Mucosa of descending colon (tissue), 3 donors: ENCODE measurements around the gene DCTN3. TPM values are rescaled to one million over a fixed set of nuclear protein-coding genes. Genes with fewer than 3 reads are reported as not detected.

ENCODE experiments used
- ATAC-seq: fragments of 200-7000 bp; cut with Tn5 transposase; one replicate; pipeline ENCODE4 v1.9.1; 2020; ENCODE audit warnings: mild to moderate bottlenecking, moderate library complexity
- DNase-seq, 3 donors: peaks; one replicate each; pipeline ENCODE4 v3.0.0-alpha.2; 2020
- H3K36me3 ChIP-seq: fragments of 200-600 bp; one replicate; pipeline ENCODE4 v1.8.0; 2021; ENCODE audit warnings: low read depth, mild to moderate bottlenecking
- H3K4me1 ChIP-seq: fragments of 200-600 bp; one replicate; pipeline ENCODE4 v1.8.0; 2021; ENCODE audit warnings: low read depth, mild to moderate bottlenecking
- H3K4me3 ChIP-seq: fragments of 200-600 bp; one replicate; pipeline ENCODE4 v1.8.0; 2021; ENCODE audit warnings: mild to moderate bottlenecking
- H3K9me3 ChIP-seq: fragments of 200-600 bp; one replicate; pipeline ENCODE4 v1.8.0; 2021; ENCODE audit warnings: mild to moderate bottlenecking
- intact Hi-C, 2 donors: fragments of 100-400 bp; cut with DNase I in 1 of 2; cut with micrococcal nuclease in 1 of 2; formaldehyde crosslinking; loops; one replicate each; pipeline versions ENCODE4 v1.11.0 to v1.11.1; 2022; cut with DNase I, micrococcal nuclease
- total RNA-seq, 3 donors: library from RNA; stranded (reverse); fragmentation: NEBNext Ultra II Directional in 2 of 3; extraction: Animal tissue kit (Norgen Biotek cat#: 25700) in 2 of 3; gene quantifications; one replicate each; pipeline versions ENCODE4 v1.2.1 to v1.2.4, GENCODE V29; 2021 to 2023
- TF ChIP-seq, protein P1 (sequence below): fragments of 200-600 bp; IDR thresholded peaks from one replicate; pipeline ENCODE4 v1.8.0; 2022; ENCODE audit warnings: antibody characterized with exemption, mild to moderate bottlenecking
- donor health status: DM: no; HTN: no; CAD: no; lungs with moderate emphysema.
- donor health status: DM: no; HTN: no; CAD: no.
- donor health status: DM: no; HTN: yes; CAD: no.

Gene DCTN3
- total RNA-seq, 3 donors from 2014 or later: 64.4 to 67.1 (median 64.7) TPM

DNA sequence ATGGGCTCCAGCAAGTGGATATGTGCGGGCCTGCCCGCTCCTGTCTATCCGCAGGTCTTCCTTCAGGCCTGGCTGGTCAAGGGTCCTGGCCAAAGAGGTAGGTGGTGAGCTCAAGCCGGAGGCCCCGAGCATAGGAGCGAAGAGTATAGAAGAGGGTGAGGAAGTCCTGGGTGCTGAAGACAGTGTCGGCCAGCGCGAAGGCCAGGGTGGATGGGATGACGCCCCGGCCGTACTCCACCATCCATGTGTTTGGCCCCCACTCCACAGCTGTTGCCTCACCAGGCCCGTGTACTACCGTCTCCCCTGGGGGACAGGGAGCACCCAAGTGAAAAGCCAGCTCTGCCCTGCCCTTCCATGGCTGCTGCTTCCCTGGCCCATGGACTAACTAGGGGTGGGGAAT lies 15.3 kb upstream of the DCTN3 start:
- intact Hi-C loops: no loop called here
- no peak overlapping the region for H3K4me3 ChIP-seq
- ATAC-seq (no peak), DNase-seq (no peak)
- H3K4me1 ChIP-seq: peaks cover 15% of the 10 kb centered on the region
- TF ChIP-seq, protein P1, sequence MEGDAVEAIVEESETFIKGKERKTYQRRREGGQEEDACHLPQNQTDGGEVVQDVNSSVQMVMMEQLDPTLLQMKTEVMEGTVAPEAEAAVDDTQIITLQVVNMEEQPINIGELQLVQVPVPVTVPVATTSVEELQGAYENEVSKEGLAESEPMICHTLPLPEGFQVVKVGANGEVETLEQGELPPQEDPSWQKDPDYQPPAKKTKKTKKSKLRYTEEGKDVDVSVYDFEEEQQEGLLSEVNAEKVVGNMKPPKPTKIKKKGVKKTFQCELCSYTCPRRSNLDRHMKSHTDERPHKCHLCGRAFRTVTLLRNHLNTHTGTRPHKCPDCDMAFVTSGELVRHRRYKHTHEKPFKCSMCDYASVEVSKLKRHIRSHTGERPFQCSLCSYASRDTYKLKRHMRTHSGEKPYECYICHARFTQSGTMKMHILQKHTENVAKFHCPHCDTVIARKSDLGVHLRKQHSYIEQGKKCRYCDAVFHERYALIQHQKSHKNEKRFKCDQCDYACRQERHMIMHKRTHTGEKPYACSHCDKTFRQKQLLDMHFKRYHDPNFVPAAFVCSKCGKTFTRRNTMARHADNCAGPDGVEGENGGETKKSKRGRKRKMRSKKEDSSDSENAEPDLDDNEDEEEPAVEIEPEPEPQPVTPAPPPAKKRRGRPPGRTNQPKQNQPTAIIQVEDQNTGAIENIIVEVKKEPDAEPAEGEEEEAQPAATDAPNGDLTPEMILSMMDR: no peak
- no peaks in the 10 kb centered on the region for H3K9me3 ChIP-seq
- no peaks in the 10 kb centered on the region for H3K36me3 ChIP-seq

DNA sequence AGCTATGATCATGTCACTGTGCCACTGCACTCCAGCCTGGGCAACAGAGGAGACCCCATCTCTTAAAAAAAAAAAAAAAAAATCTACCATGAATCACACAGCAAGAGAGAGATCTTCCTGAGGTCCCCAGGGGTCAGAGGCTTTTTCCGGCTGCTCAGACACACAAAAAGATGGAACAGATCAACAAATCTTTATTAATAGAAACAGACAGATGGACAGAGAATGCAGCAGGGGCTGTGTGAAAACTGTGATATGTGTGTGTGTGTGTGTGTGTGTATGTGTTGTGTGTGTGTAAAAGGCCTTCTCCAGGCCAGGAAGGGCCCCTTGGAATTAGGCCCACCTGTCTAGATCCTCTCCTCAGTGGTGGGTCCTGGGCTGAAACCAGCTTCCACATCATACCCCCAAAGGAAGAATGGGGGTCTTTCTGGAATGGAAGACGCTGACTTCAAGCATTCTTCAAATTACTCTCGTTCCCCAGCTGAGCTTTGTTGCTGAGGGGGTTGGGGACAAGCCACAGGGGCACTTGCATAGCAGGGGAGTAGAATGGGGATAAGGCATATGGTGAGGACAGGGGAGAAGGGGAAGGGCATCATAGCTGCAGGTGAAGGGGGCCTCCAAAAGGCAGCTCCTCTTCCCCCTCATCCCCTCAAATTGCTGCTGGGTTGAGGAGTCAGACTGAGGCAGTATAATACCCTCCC lies 14.4 kb upstream of the DCTN3 start:
- TF ChIP-seq, protein P1: no peak
- ATAC-seq (no peak), DNase-seq (no peak)
- no peaks in the 10 kb centered on the region for H3K36me3 ChIP-seq
- no peaks in the 10 kb centered on the region for H3K9me3 ChIP-seq
- intact Hi-C loops: no loop called here
- no peak overlapping the region for H3K4me3 ChIP-seq
- H3K4me1 ChIP-seq: peaks cover 20% of the 10 kb centered on the region

DNA sequence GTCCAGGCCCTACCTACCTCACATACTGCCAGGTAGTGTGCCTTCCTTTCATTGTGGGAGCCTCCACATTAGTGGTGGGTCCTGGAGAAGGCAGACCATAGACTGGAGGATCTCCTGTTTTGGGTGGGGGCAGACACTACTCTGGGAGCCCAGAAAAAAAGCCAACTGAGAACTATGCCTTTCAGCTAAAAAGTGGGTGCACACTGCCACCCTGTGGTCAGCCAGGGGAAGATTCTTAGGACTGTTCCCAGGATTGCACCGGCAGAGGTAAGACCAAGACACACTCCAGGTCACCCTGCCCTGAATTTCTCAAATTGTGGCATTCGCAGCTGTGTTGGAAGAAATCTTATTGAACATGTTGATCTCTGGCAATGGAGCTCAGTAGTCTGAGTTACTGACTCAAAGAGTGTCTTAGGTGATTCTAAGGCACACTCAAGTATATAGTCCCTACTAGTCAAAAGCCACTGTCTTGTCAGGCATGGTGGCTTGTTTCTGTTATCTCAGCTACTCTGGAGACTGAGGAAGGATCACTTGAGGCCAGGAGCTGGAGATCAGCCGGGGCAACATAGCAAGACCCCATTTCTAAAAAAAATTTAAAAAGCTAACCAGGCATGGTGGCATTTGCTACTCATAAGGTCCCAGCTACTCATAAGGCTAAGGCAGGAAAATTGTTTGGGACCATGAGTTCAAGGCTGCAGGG lies 13.7 kb upstream of the DCTN3 start:
- intact Hi-C loops: no loop called here
- Histone ChIP-seq H3K9me3 (no peaks in the 10 kb centered on the region), H3K36me3 (no peaks in the 10 kb centered on the region), H3K4me3 (no peak overlapping the region), H3K4me1 (peaks cover 24% of the 10 kb centered on the region)
- DNase-seq (peak in 2 of 3 donors; percentile 71 to 79), ATAC-seq (peak; percentile 35)
- TF ChIP-seq, protein P1: peak; percentile 83

DNA sequence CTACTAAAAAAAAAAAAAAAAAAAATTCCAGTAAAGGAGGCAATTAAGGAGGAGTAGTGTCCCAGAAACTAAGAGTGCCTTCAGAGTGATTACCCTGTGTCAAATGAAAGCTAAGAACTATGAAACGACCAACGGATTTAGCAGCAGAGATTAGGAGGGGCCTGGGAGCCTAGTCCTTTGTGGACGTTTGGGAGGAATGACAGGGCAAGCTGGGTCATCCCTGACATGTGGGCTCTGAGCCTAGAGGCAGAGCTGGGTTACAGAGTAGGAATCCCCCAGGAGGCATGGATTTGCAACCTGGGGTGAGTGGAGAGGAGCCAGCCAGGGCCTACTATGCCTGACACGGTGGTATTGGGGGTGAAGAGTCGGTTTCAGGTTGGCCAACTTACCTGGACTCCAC lies 12.9 kb upstream of the DCTN3 start:
- intact Hi-C loops: no loop called here
- Histone ChIP-seq H3K36me3 (no peaks in the 10 kb centered on the region), H3K4me3 (no peak overlapping the region), H3K4me1 (peaks cover 32% of the 10 kb centered on the region), H3K9me3 (no peaks in the 10 kb centered on the region)
- TF ChIP-seq, protein P1: no peak
- ATAC-seq (no peak), DNase-seq (no peak)

DNA sequence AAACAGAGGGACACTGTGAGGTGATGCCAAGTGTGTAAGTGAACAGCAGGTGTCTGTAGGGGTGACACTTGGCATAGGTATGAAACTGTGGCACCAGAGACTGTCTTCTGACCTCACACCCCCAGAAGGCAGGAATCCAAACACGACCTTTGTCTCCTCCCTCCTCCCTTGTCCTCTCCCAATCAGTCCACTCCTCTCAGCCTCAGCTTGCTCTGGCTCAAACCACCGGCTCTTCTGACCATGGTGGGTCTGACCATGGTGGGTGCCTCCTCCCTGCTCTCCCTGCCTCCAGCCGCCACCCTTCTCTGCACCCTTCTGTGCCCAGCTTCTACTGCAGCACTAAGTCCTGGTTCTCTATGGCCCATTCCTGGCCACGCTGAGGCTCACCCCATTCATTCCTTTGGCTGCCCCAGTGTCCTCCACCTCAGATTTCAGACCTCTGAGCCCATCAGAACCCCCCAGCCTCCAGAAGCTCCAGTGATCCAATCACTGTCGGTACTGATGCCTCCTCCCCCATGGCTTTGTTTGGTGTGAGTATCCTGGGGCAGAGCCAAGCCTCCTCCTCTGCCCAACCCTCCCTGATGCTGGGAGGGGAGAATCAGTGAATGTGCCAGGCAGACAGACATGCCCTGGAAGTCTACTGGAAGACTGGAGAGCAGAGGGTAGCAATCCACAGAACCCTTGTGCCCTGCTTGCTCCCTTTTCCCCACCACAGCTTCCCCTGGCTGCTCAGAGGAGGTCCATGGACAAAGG lies 10.3 kb upstream of the DCTN3 start:
- Histone ChIP-seq H3K9me3 (no peaks in the 10 kb centered on the region), H3K4me3 (no peak overlapping the region), H3K4me1 (peaks cover 23% of the 10 kb centered on the region), H3K36me3 (no peaks in the 10 kb centered on the region)
- DNase-seq (no peak), ATAC-seq (peak; percentile 47)
- TF ChIP-seq, protein P1: no peak
- intact Hi-C loops: no loop called here
